Uterus (tissue), 2 donors: ENCODE results near the gene TSC22D2.

Experiments
- CTCF ChIP-seq, 4 experiments: fragments of 200-600 bp in 2 of 4; fragments of 450-650 bp in 2 of 4; sonication (generic) in 2 of 4; IDR thresholded peaks; one replicate each; pipeline ENCODE4 v1.5.1; 2016 to 2019; ENCODE audit warnings: antibody characterized with exemption in 4 of 4, mild to moderate bottlenecking in 2 of 4, moderate library complexity in 1 of 4
- POLR2A ChIP-seq, 2 donors: fragments of 450-650 bp; IDR thresholded peaks; one replicate each; pipeline ENCODE4 v1.6.1; 2016; ENCODE audit warnings: antibody characterized with exemption in 2 of 2, mild to moderate bottlenecking in 1 of 2, moderate library complexity in 1 of 2

DNA sequence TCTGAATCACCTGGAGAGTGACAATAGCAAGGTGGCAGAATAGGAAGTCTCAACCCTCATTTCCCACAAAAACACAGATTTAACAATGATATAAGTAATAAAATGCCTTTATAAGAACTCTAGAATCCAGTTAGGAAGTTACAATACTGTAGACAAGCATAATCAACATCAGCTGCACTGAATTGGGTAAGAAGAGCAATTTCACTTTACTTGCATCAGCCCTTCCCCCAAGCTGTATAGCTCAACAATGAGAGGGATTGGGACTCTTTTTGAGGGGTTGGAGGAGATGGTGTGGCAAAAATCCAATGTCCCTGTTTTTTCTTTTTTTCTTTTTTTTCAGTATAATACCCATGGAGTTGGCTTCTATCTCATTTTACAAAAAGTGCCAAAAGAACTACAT, 75.1 kb downstream of the TSC22D2 start:
- TF ChIP-seq CTCF (IDR thresholded peaks at IDR 0.05): no peak
- no peak for TF ChIP-seq POLR2A (IDR thresholded peaks at IDR 0.05)
